HepG2 (cell line): ENCODE results near the gene ERV3-1. TPM values are rescaled to one million over a fixed set of nuclear protein-coding genes. Genes with fewer than 3 reads are reported as not detected.

ENCODE experiments used
- ATAC-seq: fragments of 200-7000 bp; cut with Tn5 transposase; 3 replicates; pipeline ENCODE4 v1.9.1; 2020; ENCODE audit warnings: mild to moderate bottlenecking, moderate library complexity
- BruUV-seq: library from RNA; stranded (reverse); fragments of 400-500 nt; replicated peaks from 2 replicates; lab custom pipeline; 2021; lab: Mats Ljungman, UMichigan
- CTCF ChIA-PET: fragments of 300-600 bp; formaldehyde crosslinking; extraction: SDS; loops from one replicate; lab custom pipeline; 2021; ENCODE audit warnings: low total read pairs, inconsistent platforms, low intra/inter-chr PET ratio; lab: Yijun Ruan, JAX
- POLR2A ChIA-PET: fragments of 350-600 bp; sonication (Branson Sonifier 250); formaldehyde crosslinking; loops from one replicate; lab custom pipeline; 2020; ENCODE audit warnings: antibody characterized with exemption, inconsistent platforms; lab: Yijun Ruan, JAX
- DNase-seq: peaks from one replicate; pipeline ENCODE4 v3.0.0-alpha.2; 2015; ENCODE audit warnings: low spot score
- FAIRE-seq: peaks from 3 replicates; lab custom pipeline; 2011; peaks lifted over from hg19 to GRCh38; lab: Jason Lieb, UNC
- H2AFZ ChIP-seq: one replicate; pipeline ENCODE4 v1.6.1; 2011; ENCODE audit warnings: low read length, inconsistent platforms
- H3K27ac ChIP-seq: fragments of 300-600 bp; 3 replicates; pipeline ENCODE4 v1.8.0; 2011; ENCODE audit warnings: mixed run types, mild to moderate bottlenecking, mixed read lengths, low read length, inconsistent platforms; ENCODE audit not compliant: insufficient read depth; ENCODE audit errors: extremely low read length
- H3K27me3 ChIP-seq, 2 experiments: fragments of 200-600 bp in 1 of 2; 2 replicates in 1 of 2; 3 replicates in 1 of 2; pipeline versions ENCODE4 v1.6.0 to v1.8.0; 2011; ENCODE audit warnings: low read length in 2 of 2, mild to moderate bottlenecking in 2 of 2, moderate library complexity in 2 of 2, inconsistent platforms in 1 of 2; ENCODE audit not compliant: insufficient read depth in 2 of 2, control insufficient read depth in 1 of 2
- H3K36me3 ChIP-seq, 2 experiments: fragments of 200-600 bp in 1 of 2; replicated peaks in 1 of 2; 2 replicates in 1 of 2; 3 replicates in 1 of 2; pipeline versions ENCODE4 v1.5.1 to v1.8.0; 2011; ENCODE audit warnings: low read length in 2 of 2, inconsistent platforms in 1 of 2; ENCODE audit not compliant: insufficient read depth in 2 of 2, control insufficient read depth in 1 of 2
- H3K4me1 ChIP-seq: 2 replicates; pipeline ENCODE4 v1.5.1; 2012; ENCODE audit warnings: low read length, inconsistent platforms; ENCODE audit not compliant: insufficient read depth
- H3K4me2 ChIP-seq: 2 replicates; pipeline ENCODE4 v1.6.0; 2011; ENCODE audit warnings: low read depth, low read length, inconsistent platforms
- H3K4me3 ChIP-seq, 3 experiments: fragments of 200-600 bp in 1 of 3; sonication (generic), shearing (Covaris generic) in 1 of 3; replicated peaks in 1 of 3; 2 replicates each; pipeline ENCODE4 v1.5.1; 2011 to 2016; ENCODE audit warnings: low read length in 3 of 3, inconsistent platforms in 2 of 3, low read depth in 2 of 3, mild to moderate bottlenecking in 2 of 3, control low read depth in 1 of 3, mixed read lengths in 1 of 3; ENCODE audit not compliant: insufficient read depth in 1 of 3
- H3K79me2 ChIP-seq: one replicate; pipeline ENCODE4 v1.6.1; 2011; ENCODE audit warnings: low read length, inconsistent platforms; ENCODE audit not compliant: insufficient read depth
- H3K9ac ChIP-seq: 2 replicates; pipeline ENCODE4 v1.6.0; 2011; ENCODE audit warnings: mild to moderate bottlenecking, low read depth, low read length, inconsistent platforms; ENCODE audit not compliant: insufficient read depth
- H3K9me3 ChIP-seq: 2 replicates; pipeline ENCODE4 v1.5.1; 2012; ENCODE audit warnings: mild to moderate bottlenecking, low read length
- H4K20me1 ChIP-seq: 2 replicates; pipeline ENCODE4 v1.6.0; 2011; ENCODE audit warnings: inconsistent platforms, mild to moderate bottlenecking, low read length, moderate library complexity; ENCODE audit not compliant: insufficient read depth
- LCORL ChIP-seq, 2 experiments: fragments of 450-650 bp in 1 of 2; sonication (generic) in 1 of 2; formaldehyde crosslinking in 1 of 2; IDR thresholded peaks; 2 replicates each; pipeline versions ENCODE4 v1.5.0 to v1.6.1; 2017 to 2020; ENCODE audit warnings: antibody characterized with exemption in 1 of 2, missing genetic modification reagents in 1 of 2
- NR2F2 ChIP-seq: IDR thresholded peaks from 2 replicates; pipeline ENCODE4 v1.6.1; 2012; ENCODE audit warnings: low read depth, inconsistent platforms, borderline replicate concordance
- SATB2 ChIP-seq: sonication (generic); formaldehyde crosslinking; IDR thresholded peaks from 2 replicates; pipeline ENCODE4 v1.5.0; 2020; ENCODE audit warnings: missing genetic modification reagents
- ZNF274 ChIP-seq: sonication (generic); formaldehyde crosslinking; IDR thresholded peaks from 2 replicates; pipeline ENCODE4 v1.5.1; 2020; ENCODE audit warnings: mild to moderate bottlenecking, missing genetic modification reagents
- ZNF280D ChIP-seq: sonication (generic); formaldehyde crosslinking; IDR thresholded peaks from 2 replicates; pipeline ENCODE4 v1.5.1; 2020; ENCODE audit warnings: mild to moderate bottlenecking, missing genetic modification reagents
- ZNF564 ChIP-seq: sonication (generic); formaldehyde crosslinking; IDR thresholded peaks from 2 replicates; pipeline ENCODE4 v1.8.1; 2023; ENCODE audit warnings: mild to moderate bottlenecking, missing genetic modification reagents
- ZNF784 ChIP-seq: sonication (generic); formaldehyde crosslinking; IDR thresholded peaks from 2 replicates; pipeline ENCODE4 v1.5.1; 2020; ENCODE audit warnings: missing genetic modification reagents, mild to moderate bottlenecking, borderline replicate concordance
- ZSCAN9 ChIP-seq: IDR thresholded peaks from 2 replicates; pipeline ENCODE4 v1.6.1; 2016; ENCODE audit warnings: borderline replicate concordance
- WGBS: methylation state at CpG from one replicate; pipeline ENCODE4 v1.1.6; 2017; ENCODE audit warnings: low lambda C conversion rate; 5-methylcytosine and 5-hydroxymethylcytosine counted together
- in situ Hi-C: cut with HindIII; loops from 2 replicates; pipeline ENCODE4 v1.10.0; 2017; ENCODE audit warnings: low pct_unique_long_range_greater_than_20kb; ENCODE audit not compliant: extremely low pct_ligation_motif_present
- intact Hi-C: fragments of 100-400 bp; cut with micrococcal nuclease; formaldehyde crosslinking; loops from one replicate; pipeline ENCODE4 v1.10.0; 2022; ENCODE audit not compliant: unreplicated experiment
- polyA plus RNA-seq, 8 experiments: library from polyadenylated mRNA; depleted of rRNA in 3 of 8; stranded (reverse) in 7 of 8; unstranded in 1 of 8; fragments of >200 nt; fragmentation: Illumina TruSeq in 4 of 8; extraction: Trizol in 4 of 8; gene quantifications; 2 replicates each; pipeline versions ENCODE4 v1.2.1 to v1.2.3, GENCODE V29; 2011 to 2016; ENCODE audit warnings: low read depth in 4 of 8, missing spikeins in 1 of 8, mixed read lengths in 1 of 8; ENCODE audit not compliant: insufficient read depth in 1 of 8
- total RNA-seq, 5 experiments: library from RNA; depleted of rRNA; stranded (reverse); fragments of >200 nt; fragmentation: Illumina TruSeq; extraction: Trizol; gene quantifications; 2 replicates each; pipeline ENCODE4 v1.2.3, GENCODE V29; 2016; ENCODE audit warnings: low read depth in 1 of 5

Gene ERV3-1
- total and polyA plus RNA-seq, 2 of the 13 experiments (the other 11 are each of a cell fraction or from before 2014, with no cell fraction given), result 20.4 to 86.3 TPM

- no peak for FAIRE-seq
- Histone ChIP-seq H3K4me1 (no peaks in the 10 kb centered on the region), H3K4me2 (no peak overlapping the region), H3K79me2 (no peaks in the 10 kb centered on the region), H3K36me3 (peaks cover 5 to 28% of the 10 kb centered on the region in 2 experiments; a peak in 3 of 5 replicates), H3K4me3 (no peak overlapping the region), H2AFZ (no peak overlapping the region), H4K20me1 (no peaks in the 10 kb centered on the region), H3K9me3 (peaks cover 80% of the 10 kb centered on the region), H3K27me3 (no peaks in the 10 kb centered on the region), H3K27ac (no peak overlapping the region), H3K9ac (no peak overlapping the region)
- WGBS, result 97% methylated on average over 5 of the region's 5 CpGs
- ChIA-PET CTCF (no interaction called here), POLR2A (no interaction called here)
- no peak for DNase-seq
- intact Hi-C loops, result no loop called here
- ATAC-seq, result no peak
- BruUV-seq, result no TSS peak
- in situ Hi-C loops, result no loop called here
- TF ChIP-seq ZNF784 (CRISPR knock-in tag), result no peak
- no peak for TF ChIP-seq SATB2 (CRISPR knock-in tag)
- TF ChIP-seq ZNF280D, result no peak
- TF ChIP-seq ZNF564 (CRISPR knock-in tag), result no peak
- TF ChIP-seq ZNF274 (CRISPR knock-in tag), result peak; percentile 93; the same call in 1 of the 2 replicates
- TF ChIP-seq LCORL (IDR thresholded peaks at IDR 0.05), result no peak
- TF ChIP-seq LCORL (CRISPR knock-in tag; IDR thresholded peaks at IDR 0.05), result no peak
- no peak for TF ChIP-seq ZSCAN9 (CRISPR knock-in tag)
- no peak for TF ChIP-seq NR2F2
These were observed 27.8 kb downstream of the ERV3-1 start for GRCh38 chr7:64978497-64979203.
